Kidney epithelial cell (primary cell): ENCODE results near the gene CCZ1. TPM values are rescaled to one million over a fixed set of nuclear protein-coding genes. Genes with fewer than 3 reads are reported as not detected.
"Not testable (repeated sequence)": the region's sequence is repeated elsewhere in the genome, so short reads cannot be mapped to it uniquely, and the experiment has no call there.

ENCODE experiments used
- DNase-seq: peaks from one replicate; pipeline ENCODE4 v3.0.0-alpha.2; 2010; ENCODE audit warnings: low read depth
- H3K27me3 ChIP-seq: 2 replicates; pipeline ENCODE4 v1.6.0; 2011; ENCODE audit warnings: low read length; ENCODE audit not compliant: control insufficient read depth, insufficient read depth
- H3K36me3 ChIP-seq: 2 replicates; pipeline ENCODE4 v1.5.1; 2011; ENCODE audit warnings: low read length; ENCODE audit not compliant: control insufficient read depth, insufficient read depth
- H3K4me3 ChIP-seq: 2 replicates; pipeline ENCODE4 v1.5.1; 2011; ENCODE audit warnings: low read depth, mild to moderate bottlenecking, control low read depth, low read length
- CTCF ChIP-seq: IDR thresholded peaks from 2 replicates; pipeline ENCODE4 v1.5.1; 2011; ENCODE audit warnings: mild to moderate bottlenecking, moderate library complexity, low read length, control low read depth, inconsistent platforms; ENCODE audit not compliant: insufficient read depth, poor library complexity, severe bottlenecking
- total RNA-seq: library from RNA; depleted of rRNA; stranded (reverse); fragments of >200 nt; gene quantifications from 2 replicates; pipeline ENCODE4 v1.2.3, GENCODE V29; 2015

Gene CCZ1
- total RNA-seq, result 90.7 and 91.1 TPM in 2 replicates

DNA sequence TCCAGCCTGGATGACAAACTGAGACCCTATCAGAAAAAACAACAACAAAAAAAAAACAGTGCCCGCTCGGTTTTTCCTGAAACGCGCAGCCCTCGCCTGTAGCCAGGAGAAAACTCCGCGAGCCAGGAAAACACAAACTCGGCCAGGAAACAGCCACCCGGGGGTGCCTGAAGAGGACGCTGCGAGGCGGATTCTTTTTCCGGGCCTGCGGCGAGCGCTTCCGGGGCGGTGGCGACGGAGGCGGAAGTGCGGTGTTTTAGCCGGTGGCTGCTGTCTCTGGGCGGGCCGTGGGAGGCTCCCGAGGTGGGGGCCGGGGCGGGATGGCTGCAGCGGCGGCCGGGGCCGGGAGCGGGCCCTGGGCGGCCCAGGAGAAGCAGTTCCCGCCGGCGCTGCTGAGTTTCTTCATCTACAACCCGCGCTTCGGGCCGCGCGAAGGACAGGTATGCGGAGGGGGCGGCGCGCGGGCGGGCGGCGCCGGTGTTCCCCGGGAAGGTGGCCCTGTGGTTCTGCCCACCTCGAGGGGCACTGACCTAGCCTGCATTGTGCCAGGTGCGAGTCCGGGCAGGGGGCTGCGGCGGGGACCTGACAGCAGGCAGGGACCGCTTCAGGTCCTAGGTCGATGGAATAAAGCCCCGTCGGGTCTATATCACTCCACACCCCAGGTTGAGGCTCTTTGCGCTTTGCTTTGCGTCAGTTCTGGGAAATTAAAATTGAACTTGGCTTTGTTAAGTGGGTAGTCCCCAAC, at the start of gene CCZ1:
CCZ1 (plus strand) TSS at position 254 of the 745 bp plus-strand sequence; CDS start at position 321, 67 bp downstream.
- not testable (repeated sequence) for H3K36me3 ChIP-seq, DNase-seq, H3K27me3 ChIP-seq
- peak within 1 kb of the TSS; percentile 31 for H3K4me3 ChIP-seq
- peak; percentile 12 for TF ChIP-seq CTCF

GRCh38 chr7:5850944-5851343, 47.6 kb upstream of the CCZ1 start:
- H3K4me3 ChIP-seq, result no peak overlapping the region
- no peaks in the 10 kb centered on the region for H3K27me3 ChIP-seq
- no peak for TF ChIP-seq CTCF

GRCh38 chr7:5854738-5855137, 43.8 kb upstream of the CCZ1 start:
- Histone ChIP-seq H3K27me3 (no peaks in the 10 kb centered on the region), H3K4me3 (no peak overlapping the region), H3K36me3 (no peaks in the 10 kb centered on the region)
- TF ChIP-seq CTCF, result no peak
- no peak for DNase-seq

More at GRCh38 chr7:5850944-5851343, 47.6 kb upstream of the CCZ1 start:
- no peak for DNase-seq
- no peaks in the 10 kb centered on the region for H3K36me3 ChIP-seq

- DNase-seq, H3K4me3 ChIP-seq, H3K27me3 ChIP-seq, H3K36me3 ChIP-seq: not testable (repeated sequence)
These were observed 41.4 kb upstream of the CCZ1 start for GRCh38 chr7:5857041-5857575.

DNA sequence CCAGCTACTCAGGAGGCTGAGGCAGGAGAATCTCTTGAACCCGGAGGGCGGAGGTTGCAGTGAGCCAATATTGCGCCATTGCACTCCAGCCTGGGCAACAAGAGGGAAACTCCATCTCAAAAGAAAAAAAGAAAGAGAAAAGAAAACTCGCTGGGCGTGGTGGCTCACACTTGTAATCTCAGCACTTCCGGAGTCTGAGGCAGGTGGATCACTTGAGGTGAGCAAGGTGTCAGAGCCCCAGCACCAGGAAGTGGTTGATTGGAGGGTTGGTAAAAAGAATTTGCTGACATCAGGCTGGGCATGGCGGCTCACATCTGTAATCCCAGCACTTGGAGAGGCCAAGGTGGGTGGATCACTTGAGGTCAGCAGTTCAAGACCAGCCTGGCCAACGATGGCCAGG, 40.0 kb upstream of the CCZ1 start:
- not testable (repeated sequence) for H3K4me3 ChIP-seq, DNase-seq, H3K36me3 ChIP-seq, H3K27me3 ChIP-seq

GRCh38 chr7:5861281-5861680, 37.3 kb upstream of the CCZ1 start:
- H3K36me3 ChIP-seq, DNase-seq, H3K27me3 ChIP-seq, H3K4me3 ChIP-seq: not testable (repeated sequence)

- not testable (repeated sequence) for H3K36me3 ChIP-seq, H3K27me3 ChIP-seq, H3K4me3 ChIP-seq, DNase-seq
These were observed 35.7 kb upstream of the CCZ1 start for GRCh38 chr7:5862753-5863366.

DNA sequence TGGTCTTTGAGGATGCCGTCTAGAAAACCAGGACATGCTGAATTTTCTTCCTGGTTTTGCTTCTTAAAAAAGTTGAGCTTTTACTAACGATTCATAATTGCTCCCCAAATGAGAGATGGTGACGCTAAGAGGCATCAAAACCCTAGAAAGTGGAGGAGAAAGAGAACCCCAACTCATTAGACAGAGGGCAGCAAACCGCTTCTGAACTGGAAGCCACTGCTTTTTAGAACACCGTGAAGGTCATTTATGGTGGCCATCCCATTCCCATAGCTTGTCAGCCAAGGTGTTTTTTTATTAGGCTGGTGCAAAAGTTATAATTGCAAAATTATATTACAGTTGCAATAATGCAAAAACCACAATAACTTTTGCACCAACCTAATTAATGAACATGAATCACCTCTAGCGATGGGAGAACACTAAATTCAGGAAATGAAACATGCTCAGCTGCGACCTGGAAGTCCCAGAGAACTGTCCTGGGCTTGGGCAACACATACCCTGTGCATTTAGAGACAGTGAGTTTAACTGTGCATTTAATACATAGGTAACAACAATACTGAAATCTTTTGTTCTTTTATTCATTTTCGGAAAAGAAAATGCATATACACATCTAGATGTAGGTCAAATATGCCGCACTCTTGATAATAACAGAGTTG, 33.1 kb upstream of the CCZ1 start:
- DNase-seq, H3K36me3 ChIP-seq, H3K27me3 ChIP-seq, H3K4me3 ChIP-seq: not testable (repeated sequence)
